DOHH2 (cell line): Measurements from ENCODE around the gene TNFAIP8L3.

Experiments used
- CTCF ChIP-seq: fragments of 200-600 bp; sonication (generic); IDR thresholded peaks from one replicate; pipeline ENCODE4 v1.5.1; 2014; ENCODE audit warnings: antibody characterized with exemption, mild to moderate bottlenecking, low read depth, low read length; ENCODE audit not compliant: poor library complexity, severe bottlenecking
- EZH2phosphoT487 ChIP-seq: fragments of 200-600 bp; sonication (generic); IDR thresholded peaks from 2 replicates; pipeline ENCODE4 v1.6.1; 2017; ENCODE audit warnings: borderline replicate concordance, mild to moderate bottlenecking, antibody characterized with exemption, low read length, moderate library complexity, mixed read lengths

GRCh38 chr15:51144021-51144532 lies 49.4 kb upstream of the TNFAIP8L3 start:
- TF ChIP-seq CTCF = no peak
- no peak for TF ChIP-seq EZH2phosphoT487
